Subcutaneous adipose tissue (tissue), 4 donors: ENCODE data around the gene CLIC1. TPM values are rescaled to one million over a fixed set of nuclear protein-coding genes. Genes with fewer than 3 reads are reported as not detected.

ENCODE experiments used
- total RNA-seq, 4 donors: library from RNA; depleted of rRNA; stranded (reverse); fragments of >200 nt; gene quantifications; one replicate each; pipeline ENCODE4 v1.1.0, GENCODE V29; 2016
- TF ChIP-seq, protein P1 (sequence below): fragments of 450-650 bp; IDR thresholded peaks from one replicate; pipeline ENCODE4 v1.5.1; 2016; ENCODE audit warnings: low read depth, mild to moderate bottlenecking, control low read depth, antibody characterized with exemption, moderate library complexity

The CLIC1 gene
- total RNA-seq, 4 donors from 2014 or later = 181 to 503 (median 311) TPM

DNA sequence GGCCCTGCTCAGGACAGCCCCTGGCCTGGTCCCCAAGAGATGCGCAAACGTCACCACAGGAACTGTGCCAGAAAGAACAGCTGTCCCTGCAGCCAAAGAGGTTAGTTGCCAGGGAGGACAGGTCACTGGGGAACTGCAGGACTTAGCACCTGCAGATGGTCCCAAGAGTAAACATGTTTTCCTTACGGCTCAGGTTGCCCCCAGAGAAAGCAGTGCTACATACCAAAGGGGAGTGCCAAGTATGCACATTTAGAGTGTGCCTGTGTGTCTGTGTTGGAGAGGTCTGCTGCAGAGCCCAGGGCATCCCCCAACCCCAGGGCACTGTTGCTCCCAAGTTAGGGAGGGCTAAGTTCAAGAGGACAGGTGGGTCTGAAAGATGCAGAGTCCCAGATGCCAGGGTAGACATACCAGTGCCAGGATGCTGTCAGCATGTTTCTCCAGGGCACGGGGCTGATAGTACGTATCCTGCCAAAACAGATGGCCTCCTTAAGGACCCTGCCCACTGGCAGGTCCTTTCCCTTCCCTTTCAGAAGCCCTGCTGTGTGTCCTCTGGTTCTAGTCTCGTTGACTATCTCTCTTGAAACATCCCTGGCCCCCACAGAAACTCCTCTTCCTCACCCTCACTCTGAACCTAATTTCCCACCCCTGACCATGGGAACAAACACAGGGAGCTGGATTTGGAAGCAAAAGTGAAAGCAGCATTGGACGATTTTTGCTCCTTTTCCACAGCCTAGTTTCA is 34.5 kb downstream of the CLIC1 start:
- TF ChIP-seq, protein P1, sequence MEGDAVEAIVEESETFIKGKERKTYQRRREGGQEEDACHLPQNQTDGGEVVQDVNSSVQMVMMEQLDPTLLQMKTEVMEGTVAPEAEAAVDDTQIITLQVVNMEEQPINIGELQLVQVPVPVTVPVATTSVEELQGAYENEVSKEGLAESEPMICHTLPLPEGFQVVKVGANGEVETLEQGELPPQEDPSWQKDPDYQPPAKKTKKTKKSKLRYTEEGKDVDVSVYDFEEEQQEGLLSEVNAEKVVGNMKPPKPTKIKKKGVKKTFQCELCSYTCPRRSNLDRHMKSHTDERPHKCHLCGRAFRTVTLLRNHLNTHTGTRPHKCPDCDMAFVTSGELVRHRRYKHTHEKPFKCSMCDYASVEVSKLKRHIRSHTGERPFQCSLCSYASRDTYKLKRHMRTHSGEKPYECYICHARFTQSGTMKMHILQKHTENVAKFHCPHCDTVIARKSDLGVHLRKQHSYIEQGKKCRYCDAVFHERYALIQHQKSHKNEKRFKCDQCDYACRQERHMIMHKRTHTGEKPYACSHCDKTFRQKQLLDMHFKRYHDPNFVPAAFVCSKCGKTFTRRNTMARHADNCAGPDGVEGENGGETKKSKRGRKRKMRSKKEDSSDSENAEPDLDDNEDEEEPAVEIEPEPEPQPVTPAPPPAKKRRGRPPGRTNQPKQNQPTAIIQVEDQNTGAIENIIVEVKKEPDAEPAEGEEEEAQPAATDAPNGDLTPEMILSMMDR = no peak

DNA sequence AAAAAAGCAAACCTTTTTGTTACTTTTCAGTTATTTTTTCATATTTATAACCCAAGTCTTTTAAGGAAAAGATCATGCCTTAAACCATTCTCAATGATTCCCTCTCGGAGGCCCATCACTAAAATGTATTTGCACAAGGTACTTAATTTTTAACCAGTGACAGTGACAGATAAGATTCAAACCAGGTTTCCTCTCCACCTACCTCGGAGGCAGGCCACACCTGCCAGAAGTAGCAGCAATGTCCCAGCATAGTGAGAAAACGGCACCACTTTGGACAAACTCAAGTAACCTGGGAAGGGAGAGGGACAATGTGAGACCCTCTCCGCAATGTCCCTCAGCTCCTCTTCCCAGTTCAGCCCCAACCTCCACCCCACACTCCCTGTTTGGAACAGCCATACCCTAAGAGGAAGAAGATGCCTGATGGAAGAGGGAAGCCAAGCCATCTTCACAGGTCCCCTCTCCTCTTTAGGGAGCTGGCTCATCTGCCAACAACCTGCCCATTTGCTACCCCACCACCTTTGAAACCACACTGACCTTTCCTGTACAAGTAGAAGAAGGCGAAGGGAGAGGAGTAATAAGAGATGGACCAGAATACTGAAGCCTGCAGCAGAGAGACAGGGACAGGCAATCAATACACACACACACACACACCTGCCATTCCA is 35.5 kb downstream of the CLIC1 start:
- TF ChIP-seq, protein P1 = no peak

DNA sequence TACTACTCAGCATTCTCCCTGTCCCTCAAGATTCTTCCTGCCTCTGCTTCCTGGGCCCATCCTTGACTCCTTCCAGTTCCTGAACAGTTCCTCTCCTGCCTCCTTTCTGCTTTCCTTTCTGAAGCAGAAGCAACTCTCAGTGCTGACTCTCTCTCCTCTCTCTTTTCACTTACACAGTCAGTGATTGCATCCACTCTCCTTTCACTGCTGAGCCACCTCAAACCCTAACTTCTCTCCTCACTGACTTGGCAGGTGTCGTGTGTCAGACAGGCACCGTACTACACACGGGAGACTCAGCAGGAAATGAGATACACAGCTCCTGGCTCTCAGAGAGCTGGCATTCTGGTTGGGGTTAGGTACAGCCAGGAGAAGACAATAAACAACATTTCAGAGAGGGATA is 38.8 kb downstream of the CLIC1 start:
- TF ChIP-seq, protein P1 = no peak

DNA sequence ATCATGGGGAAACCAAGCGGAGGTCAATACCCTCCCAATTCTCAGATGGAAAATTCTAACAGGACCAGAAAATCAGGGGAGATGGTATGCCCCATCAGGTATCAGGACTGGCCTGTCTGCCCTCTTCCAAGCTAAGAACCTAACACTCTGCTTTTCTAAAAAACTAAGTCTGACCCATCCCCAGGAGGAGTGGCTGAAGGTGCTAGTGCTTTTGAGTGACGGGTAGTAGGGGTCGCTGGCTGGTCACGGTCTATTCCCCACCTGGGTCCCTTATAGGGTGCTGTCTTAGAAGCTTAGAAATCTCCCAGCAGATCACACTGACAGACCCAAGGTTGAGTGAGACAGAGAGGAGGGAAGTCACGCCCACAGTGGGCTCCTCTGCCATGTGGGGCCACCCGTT is 42.8 kb downstream of the CLIC1 start:
- TF ChIP-seq, protein P1 = no peak

DNA sequence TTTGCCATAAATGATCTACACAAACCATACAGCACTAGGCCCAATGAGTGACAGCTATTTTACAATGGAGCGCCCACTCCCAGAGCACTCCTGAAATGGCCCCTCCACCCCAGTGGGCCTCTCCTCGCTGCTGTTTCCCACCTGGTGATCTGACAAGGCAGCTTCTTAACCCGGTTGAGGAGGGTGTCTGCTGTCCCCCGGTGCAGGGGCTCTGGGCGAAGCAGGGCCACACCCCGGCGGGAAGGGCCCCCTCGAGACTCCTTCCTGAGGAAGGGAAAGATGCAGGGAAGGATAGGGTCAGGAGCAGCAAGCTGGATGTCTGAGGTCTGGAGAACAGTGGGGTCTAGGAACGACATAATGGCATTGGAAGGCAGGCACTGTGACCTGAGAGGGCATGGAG is 43.4 kb downstream of the CLIC1 start:
- TF ChIP-seq, protein P1 = no peak

DNA sequence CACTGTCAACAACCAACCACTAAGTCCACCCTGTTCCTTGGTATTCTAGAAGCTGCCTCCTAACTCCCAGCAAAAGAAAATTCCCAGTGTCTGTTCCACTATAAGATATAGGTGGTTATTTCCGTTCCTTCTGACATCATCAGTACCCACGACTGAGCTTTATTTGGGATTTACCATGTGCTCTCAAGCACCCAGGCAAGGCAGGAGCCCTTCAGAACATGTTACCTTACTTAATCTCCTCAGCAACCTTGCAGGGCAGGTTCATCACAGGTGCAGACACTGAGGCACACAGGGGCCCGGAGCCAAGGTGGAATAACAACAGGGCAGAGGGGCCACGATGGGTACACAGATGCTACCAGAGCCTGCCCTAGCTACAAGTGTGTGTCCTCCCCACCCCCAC is 44.0 kb downstream of the CLIC1 start:
- TF ChIP-seq, protein P1 = no peak

DNA sequence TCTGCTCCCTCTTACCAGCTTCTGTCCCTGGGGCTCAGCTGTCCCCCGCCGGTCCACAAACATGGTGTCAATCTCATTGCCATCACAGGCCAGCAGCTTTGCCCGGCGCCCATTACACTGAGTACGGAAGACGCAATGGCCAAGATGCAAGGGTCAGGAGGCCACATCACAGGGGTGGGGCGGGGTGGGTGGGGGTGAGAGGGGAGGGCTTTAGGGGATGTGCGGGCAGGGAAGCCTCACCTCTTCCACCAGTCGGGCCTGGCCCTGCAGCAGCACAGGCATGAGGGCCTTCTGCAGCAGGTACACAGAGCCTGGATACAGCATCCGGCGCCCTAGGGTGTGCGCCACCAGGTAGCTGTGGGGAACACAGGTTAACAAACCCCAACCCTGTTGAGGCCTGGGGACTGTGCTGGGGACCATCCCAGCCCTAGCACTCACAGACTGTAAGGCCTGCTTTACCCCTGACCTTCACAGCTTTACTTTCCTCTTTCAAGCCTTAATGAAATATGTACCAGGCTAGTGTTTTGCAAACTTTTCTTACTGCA is 44.7 kb downstream of the CLIC1 start:
- TF ChIP-seq, protein P1 = no peak
